Left ventricle myocardium superior (tissue), 1 donor: ENCODE measurements around the gene LHX6. TPM values are rescaled to one million over a fixed set of nuclear protein-coding genes. Genes with fewer than 3 reads are reported as not detected.
A peak's percentile ranks its signal among the peaks of the same experiment; 100 is the strongest.

Experiments used
- ATAC-seq: fragments of 200-7000 bp; cut with Tn5 transposase; one replicate; pipeline ENCODE4 v1.9.1; 2020; ENCODE audit warnings: mild to moderate bottlenecking, moderate library complexity
- DNase-seq: peaks from one replicate; pipeline ENCODE4 v3.0.0-alpha.2; 2020
- intact Hi-C: fragments of 100-400 bp; cut with micrococcal nuclease; formaldehyde crosslinking; loops from one replicate; pipeline ENCODE4 v1.11.0; 2022
- total RNA-seq: library from RNA; stranded (reverse); fragmentation: NEBNext Ultra II Directional; extraction: Animal tissue kit (Norgen Biotek cat#: 25700); gene quantifications from one replicate; pipeline ENCODE4 v1.2.1, GENCODE V29; 2021
- donor health status: DM: no; HTN: yes; CAD: no; lungs with severe emphysema.

The LHX6 gene
- total RNA-seq, 1 donor from 2014 or later: 8.0 TPM

- intact Hi-C loops: no loop called here
- ATAC-seq: no peak
- DNase-seq: no peak
These were observed 10.5 kb downstream of the LHX6 start for GRCh38 chr9:122218071-122218934.

DNA sequence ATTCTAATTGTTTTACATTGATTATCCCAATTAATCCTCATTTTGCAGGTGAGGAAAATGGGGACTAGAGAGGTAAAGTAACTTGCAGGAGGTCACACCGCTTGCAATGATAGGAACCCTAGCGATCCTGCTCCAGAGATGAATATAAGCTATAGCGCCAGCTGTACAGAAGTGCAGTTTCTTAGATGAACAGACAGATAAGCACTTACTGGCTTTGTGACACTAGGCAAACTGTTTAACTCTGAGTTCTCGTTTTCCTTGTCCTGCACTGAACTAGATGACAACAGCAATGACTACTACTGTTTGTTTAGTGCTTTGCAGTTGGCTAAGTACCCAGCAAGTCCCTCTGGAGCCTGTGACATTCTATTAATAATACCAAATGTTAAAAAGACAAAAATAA lies 11.1 kb downstream of the LHX6 start:
- ATAC-seq: no peak
- intact Hi-C loops: no loop called here

GRCh38 chr9:122216798-122217418 lies 11.8 kb downstream of the LHX6 start:
- no peak for DNase-seq
- intact Hi-C loops: no loop called here
- ATAC-seq: no peak

More for the DNA sequence above, 11.1 kb downstream of the LHX6 start:
- no peak for DNase-seq

DNA sequence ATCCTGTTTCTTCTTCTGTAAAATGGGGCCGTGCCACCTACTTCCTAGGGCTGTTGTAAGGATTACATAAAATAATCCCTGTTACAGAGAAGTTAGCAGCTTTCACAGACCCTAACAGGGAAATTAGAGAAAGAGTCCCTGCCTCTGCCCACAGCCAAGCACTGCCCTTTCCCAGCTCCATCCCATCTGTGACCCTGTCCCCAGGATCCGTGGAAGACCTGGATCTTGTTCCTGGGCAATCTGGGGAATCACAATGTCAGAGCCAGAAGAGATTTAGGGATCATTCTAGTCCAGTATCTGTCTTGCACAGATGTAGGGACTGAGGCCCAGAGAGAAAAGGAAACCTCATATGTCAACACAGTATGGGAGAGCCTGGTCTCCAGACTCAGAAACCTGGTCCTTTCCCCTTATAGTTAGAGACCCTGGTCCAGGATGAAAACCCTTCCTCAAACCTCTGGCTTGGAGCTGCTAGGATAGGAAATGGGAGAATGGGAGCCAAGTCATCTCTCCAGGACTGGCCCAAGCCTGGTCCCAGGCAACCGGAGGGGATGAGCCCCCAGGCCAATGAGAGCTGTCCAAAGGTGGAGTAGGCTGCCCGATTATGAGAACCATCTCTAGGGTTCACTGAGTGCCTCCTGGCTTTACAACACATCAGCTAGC lies 12.5 kb downstream of the LHX6 start:
- ATAC-seq (no peak), DNase-seq (no peak)
- intact Hi-C loops: no loop called here

GRCh38 chr9:122215663-122216062 lies 13.1 kb downstream of the LHX6 start:
- ATAC-seq (no peak), DNase-seq (no peak)
- intact Hi-C loops: no loop called here

GRCh38 chr9:122214507-122214906 lies 14.2 kb downstream of the LHX6 start:
- no peak for DNase-seq
- no peak for ATAC-seq
- intact Hi-C loops: no loop called here

DNA sequence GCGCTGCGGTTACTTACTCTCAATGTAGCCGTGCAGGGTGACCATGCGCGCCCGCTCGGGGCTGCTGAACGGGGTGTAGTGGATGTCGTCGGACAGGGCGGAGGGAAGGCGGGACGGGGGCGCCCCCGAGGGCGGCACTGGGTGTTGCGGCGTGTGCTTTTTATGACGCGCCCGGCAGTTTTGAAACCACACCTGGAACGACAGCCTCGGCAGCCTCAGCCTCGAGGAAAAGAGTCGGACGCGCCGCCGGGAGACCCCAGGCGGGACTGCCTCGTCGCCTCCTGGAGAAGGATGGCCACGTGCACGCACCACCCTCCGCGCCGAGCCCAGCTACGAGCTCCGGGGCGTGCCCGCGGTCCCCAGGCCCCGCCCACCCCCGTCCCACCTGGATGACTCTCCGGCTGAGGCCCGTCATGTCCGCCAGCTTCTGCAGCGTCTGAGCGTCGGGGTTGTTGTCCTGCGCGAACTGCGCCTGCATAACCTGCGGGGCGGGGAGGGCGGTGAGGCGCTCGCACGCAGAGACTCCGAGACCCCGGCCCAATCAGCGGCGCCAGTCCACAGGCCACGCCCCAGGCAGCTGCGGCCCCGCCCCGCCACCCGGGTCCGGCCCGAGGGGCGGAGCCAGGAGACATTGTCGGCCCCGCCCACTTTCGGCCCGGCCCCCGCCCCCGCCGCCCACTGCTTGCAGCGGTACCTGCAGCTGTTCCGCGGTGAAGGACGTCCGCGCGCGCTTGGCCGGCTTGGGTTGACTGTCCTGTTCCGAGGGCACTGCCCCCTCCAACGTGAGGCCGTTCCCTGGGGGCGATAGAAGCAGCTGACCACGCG lies 15.0 kb downstream of the LHX6 start:
- intact Hi-C loops: no loop called here
- no peak for DNase-seq
- ATAC-seq: peak; percentile 41

DNA sequence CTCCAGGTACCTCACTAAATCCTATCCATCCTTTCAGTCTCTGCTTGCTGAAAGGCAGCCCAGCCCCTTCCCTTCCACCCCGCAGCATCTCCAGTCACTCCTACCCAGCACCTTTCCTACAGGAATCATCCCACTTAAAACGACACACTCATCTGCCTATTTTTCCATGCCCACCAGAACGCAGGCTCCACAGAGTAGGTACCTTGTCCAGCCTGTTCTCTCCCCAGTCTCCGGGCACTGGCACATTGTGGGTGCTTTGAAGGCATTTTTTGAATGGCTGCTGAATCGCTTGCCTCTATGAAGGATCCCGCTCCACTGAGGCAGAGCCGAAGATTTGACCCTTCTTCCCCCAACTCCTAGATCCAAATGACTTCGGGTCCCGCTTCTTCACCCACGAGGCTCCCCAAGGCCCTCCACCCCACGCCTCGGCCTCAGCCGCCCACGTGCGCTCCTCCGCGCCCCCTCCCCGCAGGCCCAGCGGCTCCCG lies 15.6 kb downstream of the LHX6 start:
- ATAC-seq (no peak), DNase-seq (no peak)
- intact Hi-C loops: no loop called here

DNA sequence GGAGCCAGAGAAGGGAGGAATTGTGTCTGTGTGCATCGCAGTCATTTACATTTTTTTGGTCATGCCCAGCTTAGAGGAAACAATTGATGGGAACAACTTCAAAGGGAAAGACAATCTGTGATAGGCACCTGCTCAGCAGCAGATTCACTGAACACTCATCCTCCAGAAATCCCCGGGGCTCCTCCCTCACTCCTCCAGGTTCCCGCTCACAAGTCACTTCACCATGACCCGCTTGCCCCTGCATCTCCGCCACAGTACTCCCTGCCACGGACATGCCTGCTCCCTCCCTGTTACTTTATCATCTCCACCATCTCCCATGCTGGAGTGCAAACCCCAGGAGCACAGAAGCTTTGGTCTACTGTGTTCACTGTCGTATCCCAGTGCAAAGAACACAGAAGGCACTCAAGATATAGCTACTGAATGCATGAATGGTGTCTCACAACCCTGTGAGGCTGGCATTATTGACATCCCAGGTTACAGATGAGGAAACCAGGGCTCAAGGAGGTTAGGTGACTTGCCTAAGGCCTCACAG lies 16.2 kb downstream of the LHX6 start:
- intact Hi-C loops: no loop called here
- DNase-seq (no peak), ATAC-seq (no peak)

DNA sequence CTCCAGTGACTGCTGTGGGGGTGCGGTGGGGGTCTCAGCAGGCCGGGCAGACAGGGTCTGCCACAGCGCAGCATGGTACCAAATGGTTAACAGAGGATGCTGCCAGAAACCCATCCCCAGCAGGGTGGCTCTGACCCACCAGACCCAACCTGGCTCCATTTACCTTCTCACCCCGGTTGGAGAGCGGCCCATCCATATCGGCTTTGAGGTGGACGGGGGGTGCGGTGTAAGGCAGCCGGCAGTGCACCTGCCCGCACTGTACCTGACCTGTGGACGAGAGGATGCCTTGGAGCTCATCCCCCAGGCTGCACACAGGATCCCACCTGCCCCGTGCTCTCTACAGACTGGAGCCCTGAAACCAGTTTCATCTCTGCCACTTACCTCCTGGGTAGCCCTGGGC lies 19.3 kb downstream of the LHX6 start:
- no peak for DNase-seq
- intact Hi-C loops: no loop called here
- ATAC-seq: no peak

DNA sequence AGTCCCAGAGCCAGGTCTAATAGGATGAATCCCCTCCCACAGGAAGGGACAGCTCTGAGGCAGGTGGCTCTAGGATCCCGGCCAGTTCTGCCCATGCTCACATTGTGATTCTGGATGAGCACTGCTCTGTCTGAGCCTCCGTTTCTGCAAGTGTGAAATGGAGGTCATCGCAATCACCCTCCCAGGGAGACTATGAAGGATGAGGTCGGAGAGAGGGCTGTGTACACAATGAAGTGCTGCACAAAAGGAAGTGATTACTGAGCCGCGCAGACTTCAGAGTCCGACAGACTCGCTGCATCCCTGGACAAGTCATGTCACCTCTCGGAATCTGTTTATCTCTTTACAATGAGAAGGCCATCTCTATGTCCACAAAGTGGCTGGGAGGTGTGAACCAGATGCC lies 21.7 kb downstream of the LHX6 start:
- ATAC-seq (no peak), DNase-seq (no peak)
- intact Hi-C loops: no loop called here

GRCh38 chr9:122206118-122207046 lies 22.4 kb downstream of the LHX6 start:
- ATAC-seq: no peak
- no peak for DNase-seq
- intact Hi-C loops: no loop called here

DNA sequence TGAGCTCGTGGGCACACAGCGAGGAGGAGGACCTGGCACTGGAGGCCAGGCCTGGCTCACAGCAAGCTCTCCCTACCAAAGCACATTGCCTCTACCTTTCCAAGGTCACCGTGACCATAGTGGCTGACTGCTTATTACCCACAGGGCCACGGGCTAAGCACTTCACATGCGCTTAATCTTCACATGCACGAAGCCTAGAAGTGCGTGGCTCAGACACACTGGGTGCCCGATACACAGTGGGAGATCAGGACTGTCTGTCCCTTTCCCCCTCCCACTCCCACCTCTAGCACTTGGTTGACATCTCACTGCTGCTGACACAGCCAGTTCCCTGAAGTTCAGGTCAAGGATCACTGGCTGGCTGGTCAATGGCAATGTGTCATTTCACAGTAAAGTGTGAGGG lies 23.6 kb downstream of the LHX6 start:
- DNase-seq (no peak), ATAC-seq (no peak)
- intact Hi-C loops: no loop called here

DNA sequence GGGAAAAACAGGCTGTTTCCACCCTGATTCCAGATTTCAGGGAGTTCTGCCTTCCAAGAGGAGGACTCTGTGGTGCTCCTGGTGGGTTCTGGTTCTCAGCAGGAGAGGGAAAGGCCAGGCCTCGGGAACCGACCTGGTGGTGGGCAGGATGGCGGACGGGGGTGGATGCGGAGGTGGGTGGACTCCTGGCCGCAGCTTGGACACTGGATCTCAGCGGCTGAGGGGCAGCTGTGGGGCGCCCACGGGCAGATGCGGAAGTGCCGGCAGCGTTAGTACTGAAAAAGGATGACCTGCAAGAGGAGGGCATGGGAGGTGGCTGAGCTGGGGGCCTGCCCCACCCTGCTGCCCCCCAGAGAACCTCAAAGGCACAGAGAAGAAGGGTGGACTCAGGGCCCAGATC lies 24.3 kb downstream of the LHX6 start:
- intact Hi-C loops: no loop called here
- ATAC-seq (no peak), DNase-seq (no peak)

- intact Hi-C loops: no loop called here
- no peak for ATAC-seq
These were observed 24.7 kb downstream of the LHX6 start for GRCh38 chr9:122204055-122204454.

GRCh38 chr9:122202111-122202510 lies 26.6 kb downstream of the LHX6 start:
- DNase-seq: no peak
- intact Hi-C loops: no loop called here
- peak; percentile 90 for ATAC-seq

More at GRCh38 chr9:122204055-122204454, 24.7 kb downstream of the LHX6 start:
- DNase-seq: no peak

- no peak for ATAC-seq
- DNase-seq: no peak
- intact Hi-C loops: no loop called here
These were observed 27.1 kb downstream of the LHX6 start for GRCh38 chr9:122201641-122202040.

- intact Hi-C loops: no loop called here
- ATAC-seq: peak; percentile 32
- peak; percentile 37 for DNase-seq
These were observed 27.7 kb downstream of the LHX6 start for GRCh38 chr9:122200960-122201595.
